Stimulated activated CD4-positive, alpha-beta T cell treated with anti-CD3 and anti-CD28 coated beads, Interleukin-4, amount 100 ng/mL, for 24 hours (primary cell): Measurements from ENCODE around the gene ISCU.
"Not testable (repeated sequence)": the region's sequence is repeated elsewhere in the genome, so short reads cannot be mapped to it uniquely, and the experiment has no call there.

Experiments used
- DNase-seq: peaks from one replicate; pipeline ENCODE4 v3.0.0-alpha.2; 2020

The ISCU gene

GRCh38 chr12:108572166-108572790 is 9.9 kb downstream of the ISCU start:
- no peak for DNase-seq

- DNase-seq: peak; percentile 34
Observed at GRCh38 chr12:108573317-108573716, 10.9 kb downstream of the ISCU start.

GRCh38 chr12:108574276-108574675 is 11.9 kb downstream of the ISCU start:
- DNase-seq: not testable (repeated sequence)

GRCh38 chr12:108575199-108575912 is 13.0 kb downstream of the ISCU start:
- no peak for DNase-seq

- DNase-seq: no peak
Observed at GRCh38 chr12:108576660-108577234, 14.4 kb downstream of the ISCU start.

GRCh38 chr12:108577458-108577857 is 15.1 kb downstream of the ISCU start:
- DNase-seq: no peak

- DNase-seq: no peak
Observed at GRCh38 chr12:108578264-108578663, 15.9 kb downstream of the ISCU start.

- no peak for DNase-seq
Observed at GRCh38 chr12:108578813-108579212, 16.4 kb downstream of the ISCU start.

GRCh38 chr12:108580531-108580930 is 18.1 kb downstream of the ISCU start:
- DNase-seq: no peak

GRCh38 chr12:108581311-108582227 is 19.2 kb downstream of the ISCU start:
- no peak for DNase-seq

GRCh38 chr12:108582509-108582908 is 20.1 kb downstream of the ISCU start:
- no peak for DNase-seq

- no peak for DNase-seq
Observed at GRCh38 chr12:108582978-108583770, 20.8 kb downstream of the ISCU start.

GRCh38 chr12:108583991-108584390 is 21.6 kb downstream of the ISCU start:
- no peak for DNase-seq

- no peak for DNase-seq
Observed at GRCh38 chr12:108584456-108585065, 22.2 kb downstream of the ISCU start.

GRCh38 chr12:108585864-108586263 is 23.5 kb downstream of the ISCU start:
- DNase-seq: no peak

GRCh38 chr12:108586306-108586705 is 23.9 kb downstream of the ISCU start:
- no peak for DNase-seq

- DNase-seq: no peak
Observed at GRCh38 chr12:108587826-108588225, 25.4 kb downstream of the ISCU start.

- no peak for DNase-seq
Observed at GRCh38 chr12:108589028-108589839, 26.8 kb downstream of the ISCU start.

GRCh38 chr12:108589840-108590229 is 27.4 kb downstream of the ISCU start:
- DNase-seq: no peak

GRCh38 chr12:108590463-108590862 is 28.1 kb downstream of the ISCU start:
- not testable (repeated sequence) for DNase-seq
